HUES6 (cell line): ENCODE results near the gene MTAP.
A peak's percentile ranks its signal among the peaks of the same experiment; 100 is the strongest.

ENCODE experiments used
- H3K27ac ChIP-seq: 2 replicates; pipeline ENCODE4 v1.7.0; 2013; ENCODE audit warnings: low read depth, mild to moderate bottlenecking, low read length, inconsistent platforms
- H3K27me3 ChIP-seq: 2 replicates; pipeline ENCODE4 v1.6.1; 2013; ENCODE audit warnings: low read length; ENCODE audit not compliant: control insufficient read depth, insufficient read depth
- H3K36me3 ChIP-seq: 2 replicates; pipeline ENCODE4 v1.6.1; 2013; ENCODE audit warnings: low read length; ENCODE audit not compliant: control insufficient read depth, insufficient read depth
- H3K4me1 ChIP-seq: 2 replicates; pipeline ENCODE4 v1.6.1; 2013; ENCODE audit warnings: low read length; ENCODE audit not compliant: control insufficient read depth, insufficient read depth
- H3K4me3 ChIP-seq: 2 replicates; pipeline ENCODE4 v1.5.1; 2013; ENCODE audit warnings: low read depth, low read length
- H3K9ac ChIP-seq: one replicate; pipeline ENCODE4 v1.6.1; 2013; ENCODE audit warnings: mild to moderate bottlenecking, low read length
- H3K9me3 ChIP-seq: 2 replicates; pipeline ENCODE4 v1.6.1; 2013; ENCODE audit warnings: low read depth, low read length; ENCODE audit not compliant: control insufficient read depth, insufficient read depth

Gene MTAP

GRCh38 chr9:21969951-21970799 lies 167.7 kb downstream of the MTAP start:
- H3K27me3 ChIP-seq: peaks cover 100% of the 10 kb centered on the region
- peaks cover 39% of the 10 kb centered on the region for H3K4me1 ChIP-seq
- H3K9me3 ChIP-seq: no peaks in the 10 kb centered on the region
- H3K9ac ChIP-seq: no peak overlapping the region
- peak overlapping the region; percentile 46 for H3K4me3 ChIP-seq
- H3K27ac ChIP-seq: no peak overlapping the region
- H3K36me3 ChIP-seq: no peaks in the 10 kb centered on the region

DNA sequence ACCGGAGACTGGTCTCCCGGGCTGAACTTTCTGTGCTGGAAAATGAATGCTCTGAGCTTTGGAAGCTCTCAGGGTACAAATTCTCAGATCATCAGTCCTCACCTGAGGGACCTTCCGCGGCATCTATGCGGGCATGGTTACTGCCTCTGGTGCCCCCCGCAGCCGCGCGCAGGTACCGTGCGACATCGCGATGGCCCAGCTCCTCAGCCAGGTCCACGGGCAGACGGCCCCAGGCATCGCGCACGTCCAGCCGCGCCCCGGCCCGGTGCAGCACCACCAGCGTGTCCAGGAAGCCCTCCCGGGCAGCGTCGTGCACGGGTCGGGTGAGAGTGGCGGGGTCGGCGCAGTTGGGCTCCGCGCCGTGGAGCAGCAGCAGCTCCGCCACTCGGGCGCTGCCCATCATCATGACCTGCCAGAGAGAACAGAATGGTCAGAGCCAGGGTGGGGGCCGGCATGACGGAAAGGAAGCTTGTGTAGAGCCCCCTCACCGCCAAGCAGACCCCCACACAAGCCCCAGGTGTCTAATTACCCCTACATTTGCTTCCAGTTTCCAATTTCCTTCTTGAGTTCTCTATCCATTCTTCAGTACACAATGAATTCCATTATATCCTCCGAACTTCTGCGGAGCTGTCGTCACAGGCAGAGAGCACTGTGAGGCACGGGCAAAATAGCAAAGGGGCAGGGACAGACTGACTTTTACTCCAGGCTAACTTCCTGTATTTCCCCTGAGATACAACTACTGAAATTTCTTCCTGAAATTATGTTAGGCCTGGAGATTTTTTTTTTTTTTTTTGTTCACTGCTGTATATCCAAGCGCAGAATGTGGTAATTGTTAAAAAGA lies 168.6 kb downstream of the MTAP start:
- peak overlapping the region; percentile 46 for H3K4me3 ChIP-seq
- H3K4me1 ChIP-seq: peaks cover 39% of the 10 kb centered on the region
- peaks cover 100% of the 10 kb centered on the region for H3K27me3 ChIP-seq
- H3K36me3 ChIP-seq: no peaks in the 10 kb centered on the region
- H3K27ac ChIP-seq: no peak overlapping the region
- no peak overlapping the region for H3K9ac ChIP-seq
- no peaks in the 10 kb centered on the region for H3K9me3 ChIP-seq

GRCh38 chr9:21972361-21972760 lies 169.9 kb downstream of the MTAP start:
- no peaks in the 10 kb centered on the region for H3K36me3 ChIP-seq
- no peak overlapping the region for H3K27ac ChIP-seq
- peaks cover 33% of the 10 kb centered on the region for H3K4me1 ChIP-seq
- H3K27me3 ChIP-seq: peaks cover 100% of the 10 kb centered on the region
- H3K9me3 ChIP-seq: no peaks in the 10 kb centered on the region
- H3K9ac ChIP-seq: no peak overlapping the region
- no peak overlapping the region for H3K4me3 ChIP-seq

GRCh38 chr9:21974343-21974721 lies 171.9 kb downstream of the MTAP start:
- Histone ChIP-seq H3K9me3 (no peaks in the 10 kb centered on the region), H3K4me1 (peaks cover 19% of the 10 kb centered on the region; the same call in 1 of the 2 replicates), H3K4me3 (peak overlapping the region; percentile 57), H3K36me3 (no peaks in the 10 kb centered on the region), H3K27me3 (peaks cover 100% of the 10 kb centered on the region), H3K9ac (peak overlapping the region; percentile 6), H3K27ac (no peak overlapping the region)

DNA sequence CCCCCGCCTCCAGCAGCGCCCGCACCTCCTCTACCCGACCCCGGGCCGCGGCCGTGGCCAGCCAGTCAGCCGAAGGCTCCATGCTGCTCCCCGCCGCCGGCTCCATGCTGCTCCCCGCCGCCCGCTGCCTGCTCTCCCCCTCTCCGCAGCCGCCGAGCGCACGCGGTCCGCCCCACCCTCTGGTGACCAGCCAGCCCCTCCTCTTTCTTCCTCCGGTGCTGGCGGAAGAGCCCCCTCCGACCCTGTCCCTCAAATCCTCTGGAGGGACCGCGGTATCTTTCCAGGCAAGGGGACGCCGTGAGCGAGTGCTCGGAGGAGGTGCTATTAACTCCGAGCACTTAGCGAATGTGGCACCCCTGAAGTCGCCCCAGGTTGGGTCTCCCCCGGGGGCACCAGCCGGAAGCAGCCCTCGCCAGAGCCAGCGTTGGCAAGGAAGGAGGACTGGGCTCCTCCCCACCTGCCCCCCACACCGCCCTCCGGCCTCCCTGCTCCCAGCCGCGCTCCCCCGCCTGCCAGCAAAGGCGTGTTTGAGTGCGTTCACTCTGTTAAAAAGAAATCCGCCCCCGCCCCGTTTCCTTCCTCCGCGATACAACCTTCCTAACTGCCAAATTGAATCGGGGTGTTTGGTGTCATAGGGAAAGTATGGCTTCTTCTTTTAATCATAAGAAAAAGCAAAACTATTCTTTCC lies 172.4 kb downstream of the MTAP start:
- Histone ChIP-seq H3K27ac (no peak overlapping the region), H3K9me3 (no peaks in the 10 kb centered on the region), H3K27me3 (peaks cover 100% of the 10 kb centered on the region), H3K4me1 (peaks cover 17% of the 10 kb centered on the region; the same call in 1 of the 2 replicates), H3K4me3 (peak overlapping the region; percentile 57), H3K9ac (peak overlapping the region; percentile 6), H3K36me3 (no peaks in the 10 kb centered on the region)

DNA sequence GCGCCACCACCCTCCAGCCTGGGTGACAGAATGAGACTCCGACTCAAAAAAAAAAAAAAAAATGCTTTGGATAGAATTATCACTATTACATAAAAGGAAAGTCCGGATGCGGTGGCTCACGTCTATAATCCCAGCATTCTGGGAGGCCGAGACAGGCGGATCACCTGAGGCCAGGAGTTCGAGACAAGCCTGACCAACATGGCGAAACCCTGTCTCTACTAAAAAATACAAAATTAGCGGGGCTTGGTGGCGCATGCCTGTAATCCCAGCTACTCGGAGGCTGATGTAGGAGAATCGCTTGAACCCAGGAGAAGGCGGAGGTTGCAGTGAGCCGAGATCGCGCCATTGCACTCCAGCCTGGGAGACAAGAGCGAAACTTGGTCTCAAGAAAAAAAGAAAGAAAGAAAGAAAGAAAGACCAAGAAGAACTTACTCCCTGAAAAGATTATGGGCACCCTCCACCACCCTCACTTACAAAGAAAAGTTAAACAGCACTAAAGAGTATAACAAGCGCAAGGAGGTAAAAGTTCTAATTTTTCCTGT lies 174.0 kb downstream of the MTAP start:
- Histone ChIP-seq H3K27ac (no peak overlapping the region), H3K9me3 (no peaks in the 10 kb centered on the region), H3K27me3 (peaks cover 96% of the 10 kb centered on the region), H3K36me3 (no peaks in the 10 kb centered on the region), H3K9ac (no peak overlapping the region), H3K4me3 (peak overlapping the region; percentile 57; the same call in 1 of the 2 replicates), H3K4me1 (0 out of 2 replicates have a peak, but pooled peaks cover 7% of the 10 kb centered on the region)

- Histone ChIP-seq H3K4me1 (peaks cover 2% of the 10 kb centered on the region; the same call in 1 of the 2 replicates), H3K27me3 (peaks cover 96% of the 10 kb centered on the region), H3K9me3 (no peaks in the 10 kb centered on the region), H3K36me3 (no peaks in the 10 kb centered on the region), H3K4me3 (no peak overlapping the region), H3K27ac (no peak overlapping the region), H3K9ac (no peak overlapping the region)
These were observed 180.0 kb downstream of the MTAP start for GRCh38 chr9:21982391-21982790.

DNA sequence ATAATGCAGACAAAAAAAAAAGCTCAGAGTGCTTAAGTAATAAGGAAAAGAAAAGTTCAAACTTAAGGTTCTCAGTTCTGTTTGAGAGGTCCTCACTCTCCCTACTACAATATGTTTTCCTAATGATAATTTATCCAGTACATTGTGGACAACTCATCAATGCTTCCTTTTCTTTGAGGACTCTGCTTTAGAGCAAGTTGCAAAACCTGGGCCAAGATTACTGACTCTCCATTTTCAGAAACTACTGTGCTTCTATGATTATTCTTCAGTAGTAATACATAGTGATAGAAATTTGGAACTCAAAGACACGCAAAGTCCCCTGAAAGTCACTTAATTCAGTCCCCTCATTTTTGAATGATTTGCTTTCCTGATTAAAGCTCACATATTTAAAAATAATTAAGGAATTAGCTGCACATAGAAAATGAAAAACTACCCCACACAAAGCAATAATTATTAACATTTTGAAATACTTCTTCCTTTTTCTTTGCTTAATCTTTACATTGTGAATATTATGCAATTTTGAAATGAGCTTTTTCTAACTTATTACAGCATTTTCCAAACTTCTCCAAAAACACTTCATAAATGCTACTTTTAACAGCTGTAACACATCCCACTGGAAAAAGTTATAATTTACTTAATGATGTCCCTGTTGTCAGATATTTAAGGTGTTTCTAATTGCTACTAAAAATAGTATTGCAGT lies 180.6 kb downstream of the MTAP start:
- Histone ChIP-seq H3K9ac (no peak overlapping the region), H3K4me1 (peaks cover 2% of the 10 kb centered on the region; the same call in 1 of the 2 replicates), H3K27ac (no peak overlapping the region), H3K27me3 (peaks cover 96% of the 10 kb centered on the region), H3K36me3 (no peaks in the 10 kb centered on the region), H3K9me3 (no peaks in the 10 kb centered on the region), H3K4me3 (no peak overlapping the region)

- peaks cover 96% of the 10 kb centered on the region for H3K27me3 ChIP-seq
- H3K9me3 ChIP-seq: no peaks in the 10 kb centered on the region
- H3K36me3 ChIP-seq: no peaks in the 10 kb centered on the region
- no peak overlapping the region for H3K4me3 ChIP-seq
- H3K4me1 ChIP-seq: peaks cover 2% of the 10 kb centered on the region; the same call in 1 of the 2 replicates
- no peak overlapping the region for H3K9ac ChIP-seq
- no peak overlapping the region for H3K27ac ChIP-seq
These were observed 181.1 kb downstream of the MTAP start for GRCh38 chr9:21983561-21983935.

DNA sequence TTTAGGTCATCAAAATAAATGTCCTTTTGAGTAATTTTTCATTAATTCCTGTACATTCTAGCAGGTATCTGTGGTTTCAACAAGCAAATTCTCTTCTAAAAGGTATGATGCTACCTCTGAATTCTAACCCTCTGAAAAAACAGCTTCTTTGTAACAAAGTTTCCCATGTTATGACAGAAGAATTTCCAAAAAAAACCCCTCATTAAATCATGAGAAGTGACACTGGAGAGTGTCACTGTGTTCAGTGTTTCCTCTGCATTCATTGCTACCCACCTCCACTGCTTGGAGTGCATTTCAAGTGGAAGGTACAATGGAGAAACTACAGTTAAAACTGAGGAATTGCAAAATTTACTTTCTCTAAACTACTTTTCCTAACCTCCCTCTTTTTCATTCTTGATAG lies 181.7 kb downstream of the MTAP start:
- Histone ChIP-seq H3K36me3 (no peaks in the 10 kb centered on the region), H3K27ac (no peak overlapping the region), H3K9me3 (no peaks in the 10 kb centered on the region), H3K27me3 (peaks cover 96% of the 10 kb centered on the region), H3K9ac (no peak overlapping the region), H3K4me1 (peaks cover 2% of the 10 kb centered on the region; the same call in 1 of the 2 replicates), H3K4me3 (no peak overlapping the region)
